H1 (cell line): ENCODE data around the gene STXBP5. TPM values are rescaled to one million over a fixed set of nuclear protein-coding genes. Genes with fewer than 3 reads are reported as not detected.

Experiments used
- CTCF ChIA-PET: fragments of 300-600 bp; sonication (Branson Sonifier 250); formaldehyde crosslinking; loops from one replicate; lab custom pipeline; 2021; ENCODE audit not compliant: partially characterized antibody; lab: Charles Lee
- POLR2A ChIA-PET: fragments of 300-600 bp; sonication (Branson Sonifier 250); formaldehyde crosslinking; loops from one replicate; lab custom pipeline; 2021; ENCODE audit warnings: inconsistent platforms; ENCODE audit not compliant: partially characterized antibody; lab: Charles Lee
- DNase-seq, 2 experiments: peaks; one replicate each; pipeline versions ENCODE4 v3.0.0 to v3.0.0-alpha.2; 2010 to 2022; ENCODE audit warnings: low spot score in 2 of 2, low read depth in 1 of 2, mixed read lengths in 1 of 2
- FAIRE-seq: peaks from 2 replicates; lab custom pipeline; 2011; peaks lifted over from hg19 to GRCh38; lab: Jason Lieb, UNC
- H2AFZ ChIP-seq: 2 replicates; pipeline ENCODE4 v1.8.1; 2012; ENCODE audit warnings: low read length, inconsistent platforms
- H2AK5ac ChIP-seq: 2 replicates; pipeline ENCODE4 v1.6.1; 2013; ENCODE audit warnings: low read depth, low read length
- H2BK120ac ChIP-seq: replicated peaks from 2 replicates; pipeline ENCODE3; 2013; ENCODE audit warnings: low read depth, low read length, inconsistent platforms
- H2BK12ac ChIP-seq: 2 replicates; pipeline ENCODE4 v1.6.1; 2013; ENCODE audit warnings: low read depth, low read length
- H2BK15ac ChIP-seq: 2 replicates; pipeline ENCODE4 v1.6.1; 2013; ENCODE audit warnings: low read length
- H2BK20ac ChIP-seq: 2 replicates; pipeline ENCODE4 v1.6.1; 2013; ENCODE audit warnings: low read length
- H2BK5ac ChIP-seq: 2 replicates; pipeline ENCODE4 v1.6.1; 2013; ENCODE audit warnings: low read depth, low read length
- H3K14ac ChIP-seq: 2 replicates; pipeline ENCODE4 v1.6.1; 2013; ENCODE audit warnings: inconsistent platforms; ENCODE audit not compliant: insufficient read length
- H3K18ac ChIP-seq: 2 replicates; pipeline ENCODE4 v1.6.1; 2013; ENCODE audit warnings: low read length; ENCODE audit errors: extremely low read depth
- H3K23ac ChIP-seq: 2 replicates; pipeline ENCODE4 v1.6.1; 2013; ENCODE audit warnings: inconsistent platforms; ENCODE audit not compliant: insufficient read length
- H3K23me2 ChIP-seq: 2 replicates; pipeline ENCODE4 v1.6.1; 2013; ENCODE audit warnings: low read depth, low read length
- H3K27ac ChIP-seq: 2 replicates; pipeline ENCODE4 v1.6.1; 2011; ENCODE audit warnings: low read depth, low read length, inconsistent platforms
- H3K27me3 ChIP-seq, 4 experiments: replicated peaks in 1 of 4; 1 replicate in 1 of 4; 2 replicates in 3 of 4; pipeline versions ENCODE4 v1.6.1 to v1.8.1; 2011 to 2013; ENCODE audit warnings: low read length in 3 of 4, mild to moderate bottlenecking in 3 of 4, inconsistent platforms in 2 of 4, mixed read lengths in 2 of 4, moderate library complexity in 1 of 4; ENCODE audit not compliant: control insufficient read depth in 3 of 4, insufficient read depth in 3 of 4; ENCODE audit errors: extremely low read depth in 1 of 4
- H3K36me3 ChIP-seq, 4 experiments: 2 replicates each; pipeline versions ENCODE4 v1.6.1 to v1.8.1; 2011 to 2013; ENCODE audit warnings: mild to moderate bottlenecking in 4 of 4, low read length in 3 of 4, moderate library complexity in 2 of 4, control low read depth in 1 of 4, inconsistent platforms in 1 of 4; ENCODE audit not compliant: insufficient read depth in 4 of 4, control insufficient read depth in 2 of 4
- H3K4ac ChIP-seq: replicated peaks from 2 replicates; pipeline ENCODE3; 2013; ENCODE audit warnings: low read length, low read depth, mixed read lengths, inconsistent platforms; ENCODE audit not compliant: insufficient read length
- H3K4me1 ChIP-seq, 4 experiments: replicated peaks in 1 of 4; 1 replicate in 1 of 4; 2 replicates in 3 of 4; pipeline versions ENCODE4 v1.6.1 to v1.8.1; 2011 to 2013; ENCODE audit warnings: low read length in 3 of 4, inconsistent platforms in 2 of 4, mixed read lengths in 1 of 4; ENCODE audit not compliant: insufficient read depth in 4 of 4, control insufficient read depth in 3 of 4
- H3K4me2 ChIP-seq, 2 experiments: 2 replicates each; pipeline versions ENCODE4 v1.6.1 to v1.8.1; 2011 to 2013; ENCODE audit warnings: low read depth in 2 of 2, low read length in 2 of 2, control low read depth in 1 of 2, inconsistent platforms in 1 of 2, mild to moderate bottlenecking in 1 of 2; ENCODE audit not compliant: insufficient read depth in 1 of 2
- H3K4me3 ChIP-seq, 4 experiments: fragments of 200-600, 300-600 bp in 1 of 4; sonication (generic), shearing (Covaris generic), sonication (Bioruptor Twin) in 1 of 4; 2 replicates each; pipeline versions ENCODE4 v1.5.1 to v1.8.1; 2011 to 2016; ENCODE audit warnings: low read length in 4 of 4, low read depth in 3 of 4, control low read depth in 2 of 4, inconsistent platforms in 2 of 4, mild to moderate bottlenecking in 2 of 4, mixed read lengths in 1 of 4, moderate library complexity in 1 of 4; ENCODE audit not compliant: insufficient read depth in 2 of 4; ENCODE audit errors: extremely low read depth in 1 of 4
- H3K56ac ChIP-seq: replicated peaks from 2 replicates; pipeline ENCODE3; 2013; ENCODE audit warnings: low read depth, mild to moderate bottlenecking, mixed read lengths, low read length, inconsistent platforms; ENCODE audit not compliant: insufficient read length
- H3K79me1 ChIP-seq: 2 replicates; pipeline ENCODE4 v1.6.1; 2013; ENCODE audit warnings: low read depth, low read length, control low read depth
- H3K79me2 ChIP-seq, 2 experiments: 2 replicates each; pipeline versions ENCODE4 v1.6.1 to v1.8.1; 2012 to 2013; ENCODE audit warnings: low read length in 2 of 2, mild to moderate bottlenecking in 2 of 2, inconsistent platforms in 1 of 2; ENCODE audit not compliant: insufficient read depth in 2 of 2, control insufficient read depth in 1 of 2
- H3K9ac ChIP-seq, 4 experiments: replicated peaks in 1 of 4; 1 replicate in 1 of 4; 2 replicates in 3 of 4; pipeline versions ENCODE4 v1.6.1 to v1.8.1; 2011 to 2013; ENCODE audit warnings: low read depth in 3 of 4, low read length in 3 of 4, control low read depth in 2 of 4, mild to moderate bottlenecking in 2 of 4, moderate library complexity in 2 of 4, inconsistent platforms in 1 of 4; ENCODE audit errors: extremely low read depth in 1 of 4
- H3K9me3 ChIP-seq, 2 experiments: 2 replicates each; pipeline versions ENCODE4 v1.6.1 to v1.8.1; 2012 to 2013; ENCODE audit warnings: mild to moderate bottlenecking in 2 of 2, moderate library complexity in 2 of 2, control low read depth in 1 of 2, inconsistent platforms in 1 of 2, low read depth in 1 of 2, low read length in 1 of 2, mixed read lengths in 1 of 2; ENCODE audit not compliant: insufficient read depth in 2 of 2
- H4K20me1 ChIP-seq, 2 experiments: replicated peaks in 1 of 2; 2 replicates each; pipeline versions ENCODE3 to v1.8.1; 2011 to 2013; ENCODE audit warnings: inconsistent platforms in 2 of 2, low read length in 2 of 2, mild to moderate bottlenecking in 1 of 2; ENCODE audit not compliant: insufficient read depth in 2 of 2, control insufficient read depth in 1 of 2
- H4K5ac ChIP-seq: 2 replicates; pipeline ENCODE4 v1.6.1; 2013; ENCODE audit warnings: low read length, low read depth, mixed read lengths, inconsistent platforms; ENCODE audit not compliant: insufficient read length
- H4K8ac ChIP-seq: 2 replicates; pipeline ENCODE4 v1.8.0; 2013; ENCODE audit warnings: mild to moderate bottlenecking, moderate library complexity, low read length, inconsistent platforms; ENCODE audit not compliant: insufficient read depth; ENCODE audit errors: extremely low read depth
- H4K91ac ChIP-seq: replicated peaks from 2 replicates; pipeline ENCODE3; 2013; ENCODE audit warnings: low read length, mixed read lengths, inconsistent platforms; ENCODE audit not compliant: insufficient read length
- RNF2 ChIP-seq: fragments of 200-900, 300-1000 bp; sonication (generic); IDR thresholded peaks from 2 replicates; pipeline ENCODE4 v1.7.1; 2016; ENCODE audit warnings: borderline replicate concordance, low read depth, mild to moderate bottlenecking, antibody characterized with exemption, low read length; ENCODE audit not compliant: poor library complexity, severe bottlenecking; ENCODE audit errors: missing control alignments
- SIRT6 ChIP-seq: IDR thresholded peaks from one replicate; pipeline ENCODE4 v1.7.1; 2012; ENCODE audit warnings: low read length, inconsistent platforms
- WGBS, 2 experiments: shearing (Covaris generic) in 1 of 2; methylation state at CpG; one replicate each; pipeline versions ENCODE4 v1.1.6 to v1.1.7; 2013 to 2015; ENCODE audit warnings: low lambda C conversion rate in 2 of 2, mixed read lengths in 2 of 2, inconsistent platforms in 1 of 2, low coverage in 1 of 2, missing lambda C conversion rate in 1 of 2; ENCODE audit not compliant: insufficient replicate concordance in 2 of 2, insufficient coverage in 1 of 2, insufficient read length in 1 of 2; ENCODE audit errors: extremely low coverage in 1 of 2, missing lambda C conversion rate in 1 of 2; 5-methylcytosine and 5-hydroxymethylcytosine counted together
- polyA plus RNA-seq, 7 experiments: library from polyadenylated mRNA; depleted of rRNA in 3 of 7; stranded (reverse) in 5 of 7; unstranded in 2 of 7; fragments of >200 nt in 5 of 7; fragments of 200-250 nt in 2 of 7; gene quantifications; 1 replicate in 5 of 7; 2 replicates in 1 of 7; 4 replicates in 1 of 7; pipeline versions ENCODE4 v1.2.1 to v1.2.3, GENCODE V29; 2011 to 2013; ENCODE audit warnings: missing spikeins in 2 of 7, mixed read lengths in 2 of 7
- total RNA-seq: library from RNA; stranded (reverse); fragmentation: NEBNext Ultra II Directional; extraction: Animal tissue kit (Norgen Biotek cat#: 25700); gene quantifications from 2 replicates; pipeline ENCODE4 v1.2.1, GENCODE V29; 2021

STXBP5 gene
- total and polyA plus RNA-seq, 2 of the 8 experiments (the other 6 are each of a cell fraction or from before 2014, with no cell fraction given), result 2.7 to 10.8 TPM

- H2BK120ac ChIP-seq, result no peak overlapping the region
- WGBS, 2 experiments, result 90% methylated on average over 3 of the region's 3 CpGs; no CpG with 5 or more reads in 1 of the 2 experiments
- no peaks in the 10 kb centered on the region for H3K36me3 ChIP-seq
- no peaks in the 10 kb centered on the region for H3K79me1 ChIP-seq
- H3K9me3 ChIP-seq, result no peaks in the 10 kb centered on the region
- no peak for TF ChIP-seq RNF2
- no peak for TF ChIP-seq SIRT6
- ChIA-PET CTCF (interaction anchor here (1.0 kb wide), 1 partner anchor 13 kb away, joined by 3 read pairs; no protein-coding TSS in a partner anchor), POLR2A (no interaction called here)
- H3K23ac ChIP-seq, result no peak overlapping the region
- H2BK12ac ChIP-seq, result no peak overlapping the region
- H4K8ac ChIP-seq, result no peak overlapping the region
- H2AFZ ChIP-seq, result no peak overlapping the region
- H4K20me1 ChIP-seq, result no peaks in the 10 kb centered on the region
- H3K56ac ChIP-seq, result no peak overlapping the region
- no peak overlapping the region for H3K18ac ChIP-seq
- no peak overlapping the region for H3K9ac ChIP-seq
- no peak overlapping the region for H2AK5ac ChIP-seq
- H2BK20ac ChIP-seq, result no peak overlapping the region
- no peak overlapping the region for H2BK5ac ChIP-seq
- H3K4ac ChIP-seq, result no peak overlapping the region
- no peak overlapping the region for H3K14ac ChIP-seq
- no peaks in the 10 kb centered on the region for H3K79me2 ChIP-seq
- H3K27ac ChIP-seq, result no peak overlapping the region
- no peaks in the 10 kb centered on the region; a peak in 1 of 7 replicates for H3K4me1 ChIP-seq
- no peak overlapping the region for H4K91ac ChIP-seq
- H4K5ac ChIP-seq, result no peak overlapping the region
- no peaks in the 10 kb centered on the region for H3K27me3 ChIP-seq
- no peak overlapping the region for H2BK15ac ChIP-seq
- no peak for FAIRE-seq
- DNase-seq, result no peak
- no peak overlapping the region for H3K4me3 ChIP-seq
- H3K4me2 ChIP-seq, result no peak overlapping the region
- H3K23me2 ChIP-seq, result no peaks in the 10 kb centered on the region
Observed at GRCh38 chr6:147173675-147174308, 30.4 kb upstream of the STXBP5 start.
